ENCODE measurements around the gene CREB3L2.
A peak's percentile ranks its signal among the peaks of the same experiment; 100 is the strongest.

DNA sequence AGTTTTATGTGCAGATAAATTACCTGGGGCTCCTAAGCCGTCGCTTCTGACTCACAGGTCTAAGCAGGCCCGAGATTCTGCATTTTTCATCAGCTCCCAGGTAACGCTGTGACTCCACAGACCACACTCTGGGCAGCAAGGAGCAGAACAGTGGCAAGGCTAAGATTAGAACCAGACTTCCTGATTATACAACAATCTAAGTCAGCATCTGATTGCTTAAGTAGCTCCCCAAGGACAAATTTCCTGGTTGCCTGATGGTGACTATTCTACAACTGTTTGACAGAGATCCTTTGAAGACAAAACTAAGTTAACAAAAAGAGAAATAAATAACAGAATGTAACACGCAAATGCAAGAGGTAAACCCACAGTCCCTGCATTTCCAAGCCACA lies 69.0 kb downstream of the CREB3L2 start:
- TF ChIP-seq, protein P1, sequence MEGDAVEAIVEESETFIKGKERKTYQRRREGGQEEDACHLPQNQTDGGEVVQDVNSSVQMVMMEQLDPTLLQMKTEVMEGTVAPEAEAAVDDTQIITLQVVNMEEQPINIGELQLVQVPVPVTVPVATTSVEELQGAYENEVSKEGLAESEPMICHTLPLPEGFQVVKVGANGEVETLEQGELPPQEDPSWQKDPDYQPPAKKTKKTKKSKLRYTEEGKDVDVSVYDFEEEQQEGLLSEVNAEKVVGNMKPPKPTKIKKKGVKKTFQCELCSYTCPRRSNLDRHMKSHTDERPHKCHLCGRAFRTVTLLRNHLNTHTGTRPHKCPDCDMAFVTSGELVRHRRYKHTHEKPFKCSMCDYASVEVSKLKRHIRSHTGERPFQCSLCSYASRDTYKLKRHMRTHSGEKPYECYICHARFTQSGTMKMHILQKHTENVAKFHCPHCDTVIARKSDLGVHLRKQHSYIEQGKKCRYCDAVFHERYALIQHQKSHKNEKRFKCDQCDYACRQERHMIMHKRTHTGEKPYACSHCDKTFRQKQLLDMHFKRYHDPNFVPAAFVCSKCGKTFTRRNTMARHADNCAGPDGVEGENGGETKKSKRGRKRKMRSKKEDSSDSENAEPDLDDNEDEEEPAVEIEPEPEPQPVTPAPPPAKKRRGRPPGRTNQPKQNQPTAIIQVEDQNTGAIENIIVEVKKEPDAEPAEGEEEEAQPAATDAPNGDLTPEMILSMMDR (IDR thresholded peaks at IDR 0.05; ENCODE audit: insufficient read depth, low read length) = no peak
- TF ChIP-seq, protein P2, sequence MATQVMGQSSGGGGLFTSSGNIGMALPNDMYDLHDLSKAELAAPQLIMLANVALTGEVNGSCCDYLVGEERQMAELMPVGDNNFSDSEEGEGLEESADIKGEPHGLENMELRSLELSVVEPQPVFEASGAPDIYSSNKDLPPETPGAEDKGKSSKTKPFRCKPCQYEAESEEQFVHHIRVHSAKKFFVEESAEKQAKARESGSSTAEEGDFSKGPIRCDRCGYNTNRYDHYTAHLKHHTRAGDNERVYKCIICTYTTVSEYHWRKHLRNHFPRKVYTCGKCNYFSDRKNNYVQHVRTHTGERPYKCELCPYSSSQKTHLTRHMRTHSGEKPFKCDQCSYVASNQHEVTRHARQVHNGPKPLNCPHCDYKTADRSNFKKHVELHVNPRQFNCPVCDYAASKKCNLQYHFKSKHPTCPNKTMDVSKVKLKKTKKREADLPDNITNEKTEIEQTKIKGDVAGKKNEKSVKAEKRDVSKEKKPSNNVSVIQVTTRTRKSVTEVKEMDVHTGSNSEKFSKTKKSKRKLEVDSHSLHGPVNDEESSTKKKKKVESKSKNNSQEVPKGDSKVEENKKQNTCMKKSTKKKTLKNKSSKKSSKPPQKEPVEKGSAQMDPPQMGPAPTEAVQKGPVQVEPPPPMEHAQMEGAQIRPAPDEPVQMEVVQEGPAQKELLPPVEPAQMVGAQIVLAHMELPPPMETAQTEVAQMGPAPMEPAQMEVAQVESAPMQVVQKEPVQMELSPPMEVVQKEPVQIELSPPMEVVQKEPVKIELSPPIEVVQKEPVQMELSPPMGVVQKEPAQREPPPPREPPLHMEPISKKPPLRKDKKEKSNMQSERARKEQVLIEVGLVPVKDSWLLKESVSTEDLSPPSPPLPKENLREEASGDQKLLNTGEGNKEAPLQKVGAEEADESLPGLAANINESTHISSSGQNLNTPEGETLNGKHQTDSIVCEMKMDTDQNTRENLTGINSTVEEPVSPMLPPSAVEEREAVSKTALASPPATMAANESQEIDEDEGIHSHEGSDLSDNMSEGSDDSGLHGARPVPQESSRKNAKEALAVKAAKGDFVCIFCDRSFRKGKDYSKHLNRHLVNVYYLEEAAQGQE (IDR thresholded peaks at IDR 0.05; ENCODE audit: insufficient replicate concordance, low read depth) = no peak
- TF ChIP-seq POLR2AphosphoS5 (IDR thresholded peaks at IDR 0.05; ENCODE audit: low read depth) (no peak), GABPA (IDR thresholded peaks at IDR 0.05; ENCODE audit: low read depth) (no peak), SPI1 (IDR thresholded peaks at IDR 0.05; ENCODE audit: borderline replicate concordance, low read depth) (peak; percentile 28; the same call in 1 of the 2 replicates)

All from HL-60 (cell line).